ENCODE data around the gene LRRN4CL.

- TF ChIP-seq EP300 (IDR thresholded peaks at IDR 0.05): no peak
- TF ChIP-seq CTCF (IDR thresholded peaks at IDR 0.05): no peak
Measured at GRCh38 chr11:62708793-62709192, 19.5 kb upstream of the LRRN4CL start.
